ENCODE results near the gene MAL.

- no peak for TF ChIP-seq EZH2phosphoT487 (IDR thresholded peaks at IDR 0.05; ENCODE audit: insufficient read depth, low read depth)
- TF ChIP-seq EZH2 (IDR thresholded peaks at IDR 0.05; ENCODE audit: insufficient read depth, poor library complexity, severe bottlenecking) = no peak
These were observed 7.7 kb upstream of the MAL start for GRCh38 chr2:95017836-95018235.
